ENCODE data around the gene CST4.

- TF ChIP-seq CTCF (IDR thresholded peaks at IDR 0.05) (no peak), EZH2 (IDR thresholded peaks at IDR 0.05; ENCODE audit: borderline replicate concordance, insufficient read depth, low read depth, low read length, poor library complexity, severe bottlenecking) (no peak)
These were observed 48.7 kb downstream of the CST4 start for GRCh38 chr20:23640018-23640601.
